ENCODE data around the gene UXT. TPM values are rescaled to one million over a fixed set of nuclear protein-coding genes. Genes with fewer than 3 reads are reported as not detected.

Gene UXT
- total and polyA plus RNA-seq, 7 donors = 102 to 334 (median 159) TPM

GRCh38 chrX:47631676-47632075 is 27.3 kb downstream of the UXT start:
- no peak for DNase-seq
- no peak for TF ChIP-seq POLR2AphosphoS5 (IDR thresholded peaks at IDR 0.05)
- TF ChIP-seq POLR2A (IDR thresholded peaks at IDR 0.05) = no peak
- TF ChIP-seq EP300 (IDR thresholded peaks at IDR 0.05) = no peak
- no peak for TF ChIP-seq CTCF (IDR thresholded peaks at IDR 0.05)
- Histone ChIP-seq H3K4me1 (no peaks in the 10 kb centered on the region), H3K4me3 (no peak overlapping the region), H3K9me3 (no peaks in the 10 kb centered on the region), H3K36me3 (peaks cover 0 to 16% (median 3%) of the 10 kb centered on the region in 4 donors), H3K27me3 (no peaks in the 10 kb centered on the region), H3K27ac (no peak overlapping the region)
- 70 to 92% methylated on average over 5 of the region's 5 CpGs for WGBS, 2 donors
- intact Hi-C loops (cut with DNase I) = no loop called here

- TF ChIP-seq POLR2A (IDR thresholded peaks at IDR 0.05) (no peak), POLR2AphosphoS5 (IDR thresholded peaks at IDR 0.05) (no peak), EP300 (IDR thresholded peaks at IDR 0.05) (no peak), CTCF (IDR thresholded peaks at IDR 0.05) (no peak)
- H3K4me1 ChIP-seq = no peaks in the 10 kb centered on the region
- no peaks in the 10 kb centered on the region for H3K27me3 ChIP-seq
- WGBS, 2 donors = 40 to 81% methylated on average over 14 of the region's 14 CpGs
- H3K36me3 ChIP-seq = no peaks in the 10 kb centered on the region
- H3K27ac ChIP-seq = no peak within 1 kb of the TSS
- intact Hi-C loops (cut with DNase I) = no loop called here
- H3K4me3 ChIP-seq = peak within 1 kb of the TSS in 1 of 4 donors; percentile 16
- DNase-seq = no peak
- no peaks in the 10 kb centered on the region for H3K9me3 ChIP-seq
Measured at GRCh38 chrX:47629419-47630200, 29.4 kb downstream of the UXT start, which contains the start of gene CFP. TSS of gene CFP (minus strand) at chrX:47629930. CDS start at chrX:47629844, 86 bp downstream.

GRCh38 chrX:47628982-47629381 is 30.0 kb downstream of the UXT start:
- Histone ChIP-seq H3K9me3 (no peaks in the 10 kb centered on the region), H3K36me3 (no peaks in the 10 kb centered on the region), H3K27ac (no peak overlapping the region), H3K4me1 (no peaks in the 10 kb centered on the region), H3K27me3 (no peaks in the 10 kb centered on the region), H3K4me3 (peak overlapping the region in 1 of 4 donors; percentile 16)
- no peak for TF ChIP-seq POLR2AphosphoS5 (IDR thresholded peaks at IDR 0.05)
- TF ChIP-seq EP300 (IDR thresholded peaks at IDR 0.05) = no peak
- TF ChIP-seq CTCF (IDR thresholded peaks at IDR 0.05) = no peak
- no peak for TF ChIP-seq POLR2A (IDR thresholded peaks at IDR 0.05)
- WGBS, 2 donors = 89 to 94% methylated on average over 1 of the region's 1 CpG
- DNase-seq = no peak
- intact Hi-C loops (cut with DNase I) = no loop called here

GRCh38 chrX:47625365-47625764 is 33.6 kb downstream of the UXT start:
- 88 to 91% methylated on average over 2 of the region's 2 CpGs for WGBS, 2 donors

More at GRCh38 chrX:47625365-47625764, 33.6 kb downstream of the UXT start:
- H3K27ac ChIP-seq = no peak overlapping the region
- no peak for DNase-seq
- no peaks in the 10 kb centered on the region for H3K36me3 ChIP-seq
- no peak for TF ChIP-seq CTCF (IDR thresholded peaks at IDR 0.05)
- TF ChIP-seq POLR2A (IDR thresholded peaks at IDR 0.05) = no peak
- TF ChIP-seq POLR2AphosphoS5 (IDR thresholded peaks at IDR 0.05) = no peak
- TF ChIP-seq EP300 (IDR thresholded peaks at IDR 0.05) = no peak
- intact Hi-C loops (cut with DNase I) = no loop called here
- H3K4me1 ChIP-seq = no peaks in the 10 kb centered on the region
- H3K9me3 ChIP-seq = no peaks in the 10 kb centered on the region
- peaks cover 0 to 6% (median 0%) of the 10 kb centered on the region in 3 donors for H3K27me3 ChIP-seq
- no peak overlapping the region for H3K4me3 ChIP-seq
